KOPT-K1 (cell line): ENCODE measurements around the gene FAM156A.
"Not testable (repeated sequence)": the region's sequence is repeated elsewhere in the genome, so short reads cannot be mapped to it uniquely, and the experiment has no call there.

Experiments used
- H3K27ac ChIP-seq: fragments of 200-600 bp; sonication (generic); 2 replicates; pipeline ENCODE4 v1.5.1; 2016; ENCODE audit warnings: antibody characterized with exemption, mild to moderate bottlenecking, low read depth, low read length; ENCODE audit not compliant: poor library complexity, severe bottlenecking
- H3K36me3 ChIP-seq: fragments of 200-600 bp; sonication (generic); 2 replicates; pipeline ENCODE4 v1.5.1; 2017; ENCODE audit warnings: antibody characterized with exemption, mild to moderate bottlenecking, low read length, moderate library complexity; ENCODE audit not compliant: insufficient read depth
- H3K9me3 ChIP-seq: fragments of 200-600 bp; sonication (generic); 2 replicates; pipeline ENCODE4 v1.5.1; 2017; ENCODE audit warnings: antibody characterized with exemption, low read length, mild to moderate bottlenecking; ENCODE audit not compliant: insufficient read depth, poor library complexity, severe bottlenecking

Gene FAM156A

GRCh38 chrX:52934704-52935469 is 23.4 kb downstream of the FAM156A start:
- no peaks in the 10 kb centered on the region for H3K36me3 ChIP-seq
- H3K9me3 ChIP-seq, result no peaks in the 10 kb centered on the region
- peak overlapping the region; percentile 91 for H3K27ac ChIP-seq

GRCh38 chrX:52933976-52934703 is 24.2 kb downstream of the FAM156A start:
- H3K36me3 ChIP-seq, result no peaks in the 10 kb centered on the region
- H3K9me3 ChIP-seq, result no peaks in the 10 kb centered on the region
- H3K27ac ChIP-seq, result peak overlapping the region; percentile 91

- H3K27ac ChIP-seq, result no peak overlapping the region
Observed at GRCh38 chrX:52933213-52933612, 25.1 kb downstream of the FAM156A start.

GRCh38 chrX:52930214-52930613 is 28.1 kb downstream of the FAM156A start:
- H3K36me3 ChIP-seq, result not testable (repeated sequence)

More at GRCh38 chrX:52933213-52933612, 25.1 kb downstream of the FAM156A start:
- no peaks in the 10 kb centered on the region for H3K36me3 ChIP-seq
- no peaks in the 10 kb centered on the region for H3K9me3 ChIP-seq

GRCh38 chrX:52923781-52924241 is 34.5 kb downstream of the FAM156A start:
- Histone ChIP-seq H3K9me3 (no peaks in the 10 kb centered on the region), H3K27ac (no peak overlapping the region), H3K36me3 (no peaks in the 10 kb centered on the region)

More at GRCh38 chrX:52930214-52930613, 28.1 kb downstream of the FAM156A start:
- not testable (repeated sequence) for H3K27ac ChIP-seq, H3K9me3 ChIP-seq

- H3K9me3 ChIP-seq, result not testable (repeated sequence)
Observed at GRCh38 chrX:52914704-52915103, 43.6 kb downstream of the FAM156A start.

GRCh38 chrX:52913681-52914080 is 44.6 kb downstream of the FAM156A start:
- H3K36me3 ChIP-seq, H3K9me3 ChIP-seq, H3K27ac ChIP-seq: not testable (repeated sequence)

More at GRCh38 chrX:52914704-52915103, 43.6 kb downstream of the FAM156A start:
- not testable (repeated sequence) for H3K36me3 ChIP-seq, H3K27ac ChIP-seq

- H3K27ac ChIP-seq, H3K36me3 ChIP-seq, H3K9me3 ChIP-seq: not testable (repeated sequence)
Observed at GRCh38 chrX:52909313-52909969, 48.9 kb downstream of the FAM156A start.

- not testable (repeated sequence) for H3K27ac ChIP-seq, H3K9me3 ChIP-seq, H3K36me3 ChIP-seq
Observed at GRCh38 chrX:52907900-52908299, 50.4 kb downstream of the FAM156A start.

GRCh38 chrX:52907137-52907536 is 51.2 kb downstream of the FAM156A start:
- H3K9me3 ChIP-seq, H3K36me3 ChIP-seq: not testable (repeated sequence)

GRCh38 chrX:52906072-52906471 is 52.2 kb downstream of the FAM156A start:
- not testable (repeated sequence) for H3K9me3 ChIP-seq, H3K27ac ChIP-seq, H3K36me3 ChIP-seq

More at GRCh38 chrX:52907137-52907536, 51.2 kb downstream of the FAM156A start:
- not testable (repeated sequence) for H3K27ac ChIP-seq

GRCh38 chrX:52905531-52905930 is 52.8 kb downstream of the FAM156A start:
- not testable (repeated sequence) for H3K36me3 ChIP-seq, H3K27ac ChIP-seq

More at GRCh38 chrX:52905531-52905930, 52.8 kb downstream of the FAM156A start:
- H3K9me3 ChIP-seq, result not testable (repeated sequence)
